Measurements from ENCODE around the gene TBL1X. TPM values are rescaled to one million over a fixed set of nuclear protein-coding genes. Genes with fewer than 3 reads are reported as not detected.

The TBL1X gene
- total and polyA plus RNA-seq, 2 experiments from 2014 or later, result 21.8 to 29.9 TPM

DNA sequence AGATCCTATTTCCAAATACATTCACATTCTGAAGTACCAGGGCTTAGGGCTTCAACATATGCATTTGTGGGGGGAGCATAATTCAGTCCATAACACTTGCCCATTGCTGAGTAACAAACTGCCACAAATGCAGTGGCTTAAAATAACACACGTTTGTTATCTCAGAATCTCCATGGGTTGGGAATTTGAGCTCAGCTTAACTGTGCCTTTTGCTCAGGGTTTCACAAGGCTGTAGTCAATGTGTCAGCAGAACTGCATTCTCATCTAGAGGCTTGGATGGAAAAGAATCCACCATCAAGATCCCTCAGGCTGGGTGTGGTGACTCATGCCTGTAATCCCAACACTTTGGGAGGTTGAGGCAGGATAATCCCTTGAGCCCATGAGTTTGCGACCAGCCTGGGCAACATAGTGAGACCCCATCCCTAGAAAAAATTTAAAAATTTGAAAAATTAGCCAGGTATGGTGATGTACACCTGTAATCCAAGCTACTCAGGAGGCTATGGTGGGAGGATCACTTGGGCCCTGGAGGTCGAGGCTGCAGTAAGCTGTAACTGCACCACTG lies 25.8 kb upstream of the TBL1X start:
- Histone ChIP-seq H3K4me1 (ENCODE audit: low read depth) (no peaks in the 10 kb centered on the region), H3K4me3 (no peak overlapping the region), H3K27ac (no peak overlapping the region), H3K36me3 (no peaks in the 10 kb centered on the region), H3K9me3 (ENCODE audit: low read depth) (no peaks in the 10 kb centered on the region), H3K27me3 (no peaks in the 10 kb centered on the region)
- TF ChIP-seq, protein P1, sequence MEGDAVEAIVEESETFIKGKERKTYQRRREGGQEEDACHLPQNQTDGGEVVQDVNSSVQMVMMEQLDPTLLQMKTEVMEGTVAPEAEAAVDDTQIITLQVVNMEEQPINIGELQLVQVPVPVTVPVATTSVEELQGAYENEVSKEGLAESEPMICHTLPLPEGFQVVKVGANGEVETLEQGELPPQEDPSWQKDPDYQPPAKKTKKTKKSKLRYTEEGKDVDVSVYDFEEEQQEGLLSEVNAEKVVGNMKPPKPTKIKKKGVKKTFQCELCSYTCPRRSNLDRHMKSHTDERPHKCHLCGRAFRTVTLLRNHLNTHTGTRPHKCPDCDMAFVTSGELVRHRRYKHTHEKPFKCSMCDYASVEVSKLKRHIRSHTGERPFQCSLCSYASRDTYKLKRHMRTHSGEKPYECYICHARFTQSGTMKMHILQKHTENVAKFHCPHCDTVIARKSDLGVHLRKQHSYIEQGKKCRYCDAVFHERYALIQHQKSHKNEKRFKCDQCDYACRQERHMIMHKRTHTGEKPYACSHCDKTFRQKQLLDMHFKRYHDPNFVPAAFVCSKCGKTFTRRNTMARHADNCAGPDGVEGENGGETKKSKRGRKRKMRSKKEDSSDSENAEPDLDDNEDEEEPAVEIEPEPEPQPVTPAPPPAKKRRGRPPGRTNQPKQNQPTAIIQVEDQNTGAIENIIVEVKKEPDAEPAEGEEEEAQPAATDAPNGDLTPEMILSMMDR (IDR thresholded peaks at IDR 0.05; ENCODE audit: low read depth, low read length), result no peak
- DNase-seq (ENCODE audit: low read depth in 1 of 2, low spot score in 1 of 2), result no peak

DNA sequence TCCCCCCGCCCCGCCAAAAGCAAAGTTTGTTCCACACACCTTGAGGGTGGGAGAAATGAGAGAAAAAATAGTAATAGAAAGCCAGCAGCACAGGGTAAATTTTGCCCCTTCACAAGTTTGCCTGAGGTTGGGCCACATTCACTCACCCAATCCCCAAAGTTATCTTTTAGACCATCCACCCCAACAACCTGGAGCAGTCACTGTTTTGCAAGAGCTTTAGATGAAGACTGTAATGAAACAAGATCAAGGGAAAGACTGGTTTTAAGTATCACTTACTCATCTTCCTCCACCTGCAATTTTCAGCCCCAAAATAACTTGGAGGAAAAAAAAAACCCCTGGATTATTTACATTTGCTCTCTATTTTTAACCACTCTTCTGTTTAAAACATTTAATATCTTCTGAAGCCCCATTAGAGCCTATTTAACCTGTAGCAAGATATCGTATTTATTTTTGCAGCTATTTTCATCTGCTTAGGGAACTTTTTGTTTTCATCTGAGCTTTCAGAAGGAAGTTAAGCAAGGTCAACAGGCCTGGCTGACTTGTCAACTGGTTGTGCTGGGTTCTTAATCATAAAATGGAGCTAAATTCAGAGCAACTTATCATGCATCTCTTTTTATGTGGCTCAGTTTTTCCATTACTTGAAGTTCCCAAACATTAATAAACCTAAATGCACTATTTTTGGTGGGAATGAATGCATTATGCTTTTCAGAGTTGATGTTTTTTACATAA lies 24.6 kb upstream of the TBL1X start:
- no peaks in the 10 kb centered on the region for H3K4me1 ChIP-seq (ENCODE audit: low read depth)
- no peaks in the 10 kb centered on the region for H3K36me3 ChIP-seq
- H3K4me3 ChIP-seq, result no peak overlapping the region
- no peaks in the 10 kb centered on the region for H3K9me3 ChIP-seq (ENCODE audit: low read depth)
- no peak overlapping the region for H3K27ac ChIP-seq
- TF ChIP-seq, protein P1 (IDR thresholded peaks at IDR 0.05; ENCODE audit: low read depth, low read length), result no peak
- no peaks in the 10 kb centered on the region for H3K27me3 ChIP-seq
- DNase-seq (ENCODE audit: low read depth in 1 of 2, low spot score in 1 of 2), result no peak

DNA sequence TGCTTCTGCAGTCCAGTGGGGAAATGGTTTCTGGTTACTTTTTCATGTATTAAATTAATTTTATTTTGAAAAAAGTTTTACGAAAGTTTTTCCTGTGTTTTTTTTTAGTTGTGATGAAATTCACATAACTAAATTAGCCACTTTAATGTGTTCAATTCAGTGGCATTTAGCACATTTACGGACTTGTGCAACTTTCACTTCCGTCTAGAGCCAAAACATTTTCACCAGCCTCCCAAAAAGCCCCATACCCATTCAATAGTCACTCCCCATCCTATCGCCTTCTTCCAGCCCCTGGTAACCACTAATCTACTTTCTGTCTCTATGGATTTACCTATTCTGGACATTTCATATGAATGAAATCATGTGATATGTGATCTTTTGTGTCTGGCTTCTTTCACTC lies 22.8 kb upstream of the TBL1X start:
- Histone ChIP-seq H3K36me3 (no peaks in the 10 kb centered on the region), H3K4me3 (no peak overlapping the region), H3K27me3 (no peaks in the 10 kb centered on the region), H3K4me1 (ENCODE audit: low read depth) (no peaks in the 10 kb centered on the region), H3K27ac (no peak overlapping the region), H3K9me3 (ENCODE audit: low read depth) (no peaks in the 10 kb centered on the region)
- TF ChIP-seq, protein P1 (IDR thresholded peaks at IDR 0.05; ENCODE audit: low read depth, low read length), result no peak
- DNase-seq (ENCODE audit: low read depth in 1 of 2, low spot score in 1 of 2), result no peak

DNA sequence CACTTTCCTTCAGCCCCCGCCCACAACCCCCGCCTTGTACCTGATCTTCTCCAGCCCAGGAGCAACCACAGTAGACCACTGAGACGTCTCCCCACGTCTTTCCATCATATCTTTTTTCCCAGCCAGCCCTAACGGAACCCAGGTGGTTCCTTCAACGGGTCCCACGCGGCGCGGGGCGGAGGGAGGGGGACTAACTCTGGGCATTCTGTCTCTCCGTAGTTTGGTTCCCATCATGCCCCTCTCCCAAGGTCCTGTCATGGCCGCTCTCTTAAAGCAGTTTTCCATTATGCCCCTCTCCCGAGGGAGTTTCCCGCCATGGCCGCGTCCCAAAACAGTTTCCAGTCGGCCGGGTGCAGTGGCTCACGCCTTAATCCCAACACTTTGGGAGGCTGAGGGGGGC lies 21.5 kb upstream of the TBL1X start:
- H3K4me3 ChIP-seq, result no peak overlapping the region

DNA sequence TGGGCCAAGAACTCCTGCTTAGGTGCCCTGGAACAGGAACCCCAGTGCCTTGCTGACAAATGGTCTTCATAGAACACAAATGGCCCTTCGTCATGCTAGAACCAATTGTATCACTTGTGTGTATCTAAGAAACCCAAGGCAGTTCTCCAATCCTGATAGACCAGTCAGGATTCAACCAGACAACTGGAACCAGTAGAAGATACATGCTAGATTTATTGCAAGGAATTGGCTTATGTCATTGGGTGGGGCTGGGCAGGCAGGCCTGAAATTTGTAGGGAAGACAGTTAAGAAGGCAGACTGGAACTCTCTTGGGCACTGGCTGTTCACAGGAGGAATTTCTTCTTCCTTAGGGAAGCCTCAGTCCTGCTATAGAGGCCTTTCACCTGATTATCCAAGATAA lies 17.0 kb upstream of the TBL1X start:
- no peak overlapping the region for H3K27ac ChIP-seq
- H3K27me3 ChIP-seq, result no peaks in the 10 kb centered on the region
- H3K4me1 ChIP-seq (ENCODE audit: low read depth), result no peaks in the 10 kb centered on the region
- no peaks in the 10 kb centered on the region for H3K36me3 ChIP-seq
- TF ChIP-seq, protein P1 (IDR thresholded peaks at IDR 0.05; ENCODE audit: low read depth, low read length), result no peak
- no peaks in the 10 kb centered on the region for H3K9me3 ChIP-seq (ENCODE audit: low read depth)
- no peak for DNase-seq (ENCODE audit: low read depth in 1 of 2, low spot score in 1 of 2)
- no peak overlapping the region for H3K4me3 ChIP-seq

More for the DNA sequence above, 21.5 kb upstream of the TBL1X start:
- H3K27me3 ChIP-seq, result no peaks in the 10 kb centered on the region
- TF ChIP-seq, protein P1 (IDR thresholded peaks at IDR 0.05; ENCODE audit: low read depth, low read length), result no peak
- H3K27ac ChIP-seq, result no peak overlapping the region
- no peak for DNase-seq (ENCODE audit: low read depth in 1 of 2, low spot score in 1 of 2)
- no peaks in the 10 kb centered on the region for H3K4me1 ChIP-seq (ENCODE audit: low read depth)
- H3K36me3 ChIP-seq, result no peaks in the 10 kb centered on the region
- no peaks in the 10 kb centered on the region for H3K9me3 ChIP-seq (ENCODE audit: low read depth)

Data from cardiac muscle cell (in vitro differentiated cells and primary cell).